Motor neuron (in vitro differentiated cells): ENCODE measurements around the gene PACS1. TPM values are rescaled to one million over a fixed set of nuclear protein-coding genes. Genes with fewer than 3 reads are reported as not detected.

Experiments used
- ATAC-seq, 8 experiments: fragments of 200-7000 bp; cut with Tn5 transposase; replicated peaks in 6 of 8; 2 replicates each; pipeline ENCODE4 v1.8.0; 2021; ENCODE audit warnings: mild to moderate bottlenecking in 8 of 8, moderate library complexity in 8 of 8
- H3K27ac ChIP-seq, 2 donors: fragments of 250-450 bp; sonication (Bioruptor Pico); 2 replicates each; pipeline ENCODE4 v1.9.0; 2021; ENCODE audit warnings: antibody characterized with exemption in 2 of 2, mild to moderate bottlenecking in 2 of 2, moderate library complexity in 1 of 2
- H3K4me1 ChIP-seq, 2 donors: fragments of 250-450 bp; sonication (Bioruptor Pico); replicated peaks in 1 of 2; 2 replicates each; pipeline ENCODE4 v1.6.1; 2021; ENCODE audit warnings: antibody characterized with exemption in 2 of 2, mild to moderate bottlenecking in 2 of 2, moderate library complexity in 1 of 2
- H3K4me3 ChIP-seq, 5 donors: fragments of 250-450 bp; sonication (Bioruptor Pico); 2 replicates each; pipeline ENCODE4 v1.9.0; 2021; ENCODE audit warnings: antibody characterized with exemption in 5 of 5, mild to moderate bottlenecking in 5 of 5, moderate library complexity in 4 of 5
- WGBS, 10 experiments: fragments of 450-650 bp; shearing (Covaris generic); methylation state at CpG; one replicate each; pipeline ENCODE4 v1.0.0; 2022; 5-methylcytosine and 5-hydroxymethylcytosine counted together
- in situ Hi-C, 9 experiments: fragments of 400-800 bp; cut with MboI; loops; one replicate each; pipeline ENCODE4 v1.15.0; 2021; ENCODE audit warnings: low sequenced_read_pairs in 9 of 9, low pct_unique_long_range_greater_than_20kb in 2 of 9; ENCODE audit not compliant: unreplicated experiment in 9 of 9
- total RNA-seq, 8 experiments: library from RNA; unstranded; fragments of 300-600 nt; gene quantifications; 2 replicates each; pipeline versions ENCODE4 v1.2.3 to v1.2.4, GENCODE V29; 2022

PACS1 gene
- total RNA-seq, 8 experiments from 2014 or later: 10.6 to 38.2 (median 21.7) TPM

DNA sequence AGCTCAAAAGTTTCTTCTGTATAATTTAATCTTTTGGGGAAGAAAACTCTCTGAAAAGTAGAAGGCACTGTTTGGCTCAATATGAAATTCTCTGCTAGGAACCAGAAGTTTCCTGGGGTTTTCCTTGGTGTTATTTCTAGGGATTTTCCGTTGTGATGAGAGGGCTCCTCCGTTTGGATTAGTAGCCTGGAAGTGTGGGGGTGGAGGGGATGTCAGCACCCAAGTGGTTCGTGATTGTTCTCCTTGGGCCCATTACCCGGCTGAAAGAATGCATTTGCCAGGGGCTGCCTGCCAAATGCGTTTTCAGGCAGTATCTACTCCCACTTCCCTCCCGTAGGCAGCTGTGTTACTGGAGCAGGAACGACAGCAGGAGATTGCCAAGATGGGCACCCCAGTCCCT is 13.6 kb upstream of the PACS1 start:
- Histone ChIP-seq H3K27ac (no peak overlapping the region), H3K4me3 (no peak overlapping the region), H3K4me1 (peaks cover 4 to 5% of the 10 kb centered on the region in 2 donors)
- in situ Hi-C loops: no loop called here
- 57 to 100% (median 82%) methylated on average over 1 to 7 of the region's 7 CpGs; no CpG with 5 or more reads in 3 of the 10 experiments for WGBS, 10 experiments
- ATAC-seq: no peak

DNA sequence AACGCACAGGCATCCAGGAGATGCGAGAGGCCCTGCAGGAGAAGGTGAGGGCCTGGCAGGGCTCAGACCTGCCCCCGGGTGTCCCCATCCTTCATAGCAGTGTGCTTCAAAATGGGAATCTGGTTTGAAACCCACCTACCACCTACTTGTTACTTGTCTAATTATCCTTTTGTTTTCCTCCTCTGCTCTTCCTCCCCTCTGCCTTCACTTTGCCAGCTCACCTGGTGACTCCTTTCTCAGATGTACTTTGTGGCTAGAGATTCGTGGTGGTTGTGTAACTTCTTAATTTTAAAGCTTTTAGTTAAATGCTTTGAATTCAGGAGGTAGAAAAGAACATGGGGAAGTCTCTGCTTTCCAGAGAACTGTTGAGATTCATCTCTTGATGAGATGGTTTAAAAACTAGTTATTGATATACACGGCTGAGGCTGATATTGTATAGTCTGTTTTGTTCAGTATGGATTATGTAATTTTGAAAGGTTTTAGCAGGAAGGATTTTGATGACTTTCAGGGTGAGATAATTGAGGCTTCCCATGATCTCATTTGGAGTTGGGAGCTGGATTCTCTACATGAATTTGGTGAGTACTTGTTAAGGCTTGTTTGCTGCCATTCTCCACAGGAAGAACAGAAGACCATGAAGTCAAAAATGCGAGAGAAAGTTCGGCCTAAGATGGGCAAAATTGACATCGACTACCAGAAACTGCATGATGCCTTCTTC is 9.9 kb upstream of the PACS1 start:
- no peak for ATAC-seq
- 40 to 100% (median 71%) methylated on average over 1 to 6 of the region's 8 CpGs; no CpG with 5 or more reads in 1 of the 10 experiments for WGBS, 10 experiments
- H3K4me1 ChIP-seq: no peaks in the 10 kb centered on the region
- in situ Hi-C loops: no loop called here
- H3K27ac ChIP-seq: no peak overlapping the region
- no peak overlapping the region for H3K4me3 ChIP-seq

DNA sequence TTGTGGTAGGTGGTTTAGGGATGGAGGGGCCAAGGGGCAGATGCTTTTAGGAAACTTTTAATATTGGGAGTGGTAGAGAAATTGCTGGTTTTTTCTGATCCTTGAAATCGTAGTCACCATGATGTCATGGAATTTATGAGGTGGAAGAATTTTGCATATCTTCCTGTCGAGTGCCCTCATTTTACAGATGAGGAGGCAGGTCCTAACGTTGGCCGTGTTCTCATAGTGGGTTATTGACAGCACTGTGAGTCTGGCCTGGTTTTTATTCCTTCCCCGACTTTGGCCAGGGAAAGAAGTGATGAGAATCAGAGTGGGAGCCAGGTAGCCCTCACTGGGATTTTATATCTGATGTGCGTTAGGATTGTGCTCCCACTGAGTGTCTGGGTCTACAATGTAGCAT is 8.8 kb upstream of the PACS1 start:
- H3K4me1 ChIP-seq: no peaks in the 10 kb centered on the region
- no peak overlapping the region for H3K27ac ChIP-seq
- in situ Hi-C loops: no loop called here
- H3K4me3 ChIP-seq: no peak overlapping the region
- no peak for ATAC-seq
- WGBS, 10 experiments: 59 to 100% (median 100%) methylated on average over 1 to 3 of the region's 6 CpGs

GRCh38 chr11:66062408-66062807 is 7.7 kb upstream of the PACS1 start:
- H3K4me1 ChIP-seq: no peaks in the 10 kb centered on the region
- in situ Hi-C loops: no loop called here
- no peak for ATAC-seq
- 86 to 100% (median 100%) methylated on average over 1 to 2 of the region's 2 CpGs for WGBS, 10 experiments
- no peak overlapping the region for H3K4me3 ChIP-seq
- no peak overlapping the region for H3K27ac ChIP-seq

DNA sequence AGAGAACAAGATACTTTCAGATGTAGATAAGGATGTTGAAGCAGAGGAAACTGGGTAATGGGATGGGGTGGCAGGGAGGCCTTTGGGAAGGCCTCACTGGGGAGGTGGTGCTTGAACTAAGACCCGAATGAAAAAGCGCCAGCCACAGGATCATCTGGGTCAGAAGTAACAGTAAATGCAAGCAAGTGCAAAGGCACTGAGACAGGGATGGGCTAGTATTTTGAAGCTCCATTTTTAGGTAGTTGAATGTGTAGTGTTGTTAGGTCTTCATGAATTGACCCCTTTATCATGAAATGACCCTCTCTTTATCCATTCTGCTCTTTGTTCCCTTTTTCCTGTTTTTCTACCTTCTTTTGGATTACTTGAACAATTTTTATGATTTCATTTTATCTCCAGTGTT is 6.2 kb upstream of the PACS1 start:
- no peak overlapping the region for H3K27ac ChIP-seq
- in situ Hi-C loops: no loop called here
- 80 to 100% (median 91%) methylated on average over 1 to 2 of the region's 2 CpGs; no CpG with 5 or more reads in 4 of the 10 experiments for WGBS, 10 experiments
- peaks cover 0 to under 1% of the 10 kb centered on the region in 2 donors for H3K4me1 ChIP-seq
- no peak overlapping the region for H3K4me3 ChIP-seq
- no peak for ATAC-seq

DNA sequence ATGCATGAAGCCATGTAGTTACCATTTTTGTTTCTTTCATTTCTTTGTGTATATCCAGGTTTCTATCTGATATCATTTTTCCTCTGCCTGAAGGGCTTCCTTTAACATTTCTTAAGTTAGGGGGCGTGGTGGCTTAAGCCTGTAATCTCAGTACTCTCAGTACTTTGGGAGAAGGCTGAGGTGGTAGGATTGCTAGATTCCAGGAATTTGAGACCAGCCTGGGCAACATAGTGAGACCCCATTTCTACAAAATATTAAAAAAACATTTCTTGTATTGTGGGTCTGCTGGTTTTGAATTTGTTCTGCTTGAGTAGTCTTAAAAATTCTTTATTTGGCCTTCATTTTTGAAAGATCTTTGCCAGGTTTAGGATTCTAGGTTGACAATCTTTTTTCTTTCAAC is 5.5 kb upstream of the PACS1 start:
- Histone ChIP-seq H3K27ac (no peak overlapping the region), H3K4me1 (peaks cover 3 to 7% of the 10 kb centered on the region in 2 donors), H3K4me3 (no peak overlapping the region)
- ATAC-seq: no peak
- in situ Hi-C loops: no loop called here
- WGBS, 10 experiments: 92 to 100% (median 100%) methylated on average over 1 of the region's 1 CpG; no CpG with 5 or more reads in 3 of the 10 experiments

DNA sequence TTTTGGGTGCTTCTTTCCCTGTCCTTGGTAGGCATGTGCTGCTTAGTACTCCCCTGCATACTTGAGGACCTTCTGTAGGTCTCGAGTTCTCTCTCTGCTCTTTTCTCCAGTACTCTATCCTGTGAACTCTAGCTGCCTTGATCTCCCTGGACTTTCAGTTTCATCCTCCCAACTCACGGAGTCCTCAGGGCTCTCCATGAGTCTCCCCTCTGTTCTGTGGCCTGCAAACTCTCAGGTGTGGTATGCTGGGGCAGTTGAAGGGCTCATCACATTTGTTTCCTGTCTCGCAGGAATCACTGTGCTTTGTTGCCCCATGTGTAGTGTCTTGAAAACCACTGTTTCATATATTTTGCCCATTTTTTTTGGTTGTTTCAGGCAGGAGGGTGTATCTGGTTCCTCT is 3.3 kb upstream of the PACS1 start:
- no peak for ATAC-seq
- in situ Hi-C loops: no loop called here

GRCh38 chr11:66067640-66068039 is 2.4 kb upstream of the PACS1 start:
- ATAC-seq: no peak
- Histone ChIP-seq H3K4me3 (no peak overlapping the region), H3K27ac (no peak overlapping the region), H3K4me1 (peaks cover 15 to 16% of the 10 kb centered on the region in 2 donors)
- 50 to 94% (median 78%) methylated on average over 1 to 3 of the region's 4 CpGs; no CpG with 5 or more reads in 4 of the 10 experiments for WGBS, 10 experiments
- in situ Hi-C loops: no loop called here

More for the DNA sequence above, 3.3 kb upstream of the PACS1 start:
- Histone ChIP-seq H3K4me3 (no peak overlapping the region), H3K4me1 (peaks cover 10 to 13% of the 10 kb centered on the region in 2 donors), H3K27ac (no peak overlapping the region)
- 86 to 100% (median 100%) methylated on average over 1 to 3 of the region's 3 CpGs; no CpG with 5 or more reads in 2 of the 10 experiments for WGBS, 10 experiments

DNA sequence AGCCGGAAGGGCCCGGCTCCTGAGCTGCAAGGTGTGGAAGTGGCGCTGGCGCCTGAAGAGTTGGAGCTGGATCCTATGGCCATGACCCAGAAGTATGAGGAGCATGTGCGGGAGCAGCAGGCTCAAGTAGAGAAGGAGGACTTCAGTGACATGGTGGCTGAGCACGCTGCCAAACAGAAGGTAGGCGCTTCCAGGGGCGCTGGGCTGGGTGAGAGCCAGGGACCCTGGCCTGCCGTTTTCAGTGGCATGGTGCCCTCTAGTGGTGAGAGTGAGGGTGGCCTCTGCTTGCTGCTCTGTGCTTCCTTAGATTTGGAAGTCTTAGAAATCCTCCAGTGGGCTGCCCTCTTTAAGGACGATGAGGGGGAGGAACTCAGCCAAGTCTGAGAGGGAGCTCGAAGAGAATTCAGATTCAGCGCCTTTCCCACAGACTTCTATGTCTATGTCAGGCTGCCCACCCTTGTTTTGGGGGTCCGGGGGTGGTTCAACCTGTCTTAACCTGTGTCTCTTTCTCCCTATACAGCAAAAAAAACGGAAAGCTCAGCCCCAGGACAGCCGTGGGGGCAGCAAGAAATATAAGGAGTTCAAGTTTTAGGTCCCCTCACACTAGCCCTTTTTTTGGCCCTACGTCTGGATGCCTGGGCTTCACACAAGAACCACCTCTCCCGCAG is 1.8 kb upstream of the PACS1 start:
- ATAC-seq: peak; percentile 5 to 49 (median 22)
- no peak overlapping the region for H3K4me3 ChIP-seq
- H3K27ac ChIP-seq: no peak overlapping the region
- peaks cover 16 to 17% of the 10 kb centered on the region in 2 donors for H3K4me1 ChIP-seq
- 27 to 94% (median 72%) methylated on average over 3 to 12 of the region's 17 CpGs; no CpG with 5 or more reads in 3 of the 10 experiments for WGBS, 10 experiments
- in situ Hi-C loops: no loop called here

DNA sequence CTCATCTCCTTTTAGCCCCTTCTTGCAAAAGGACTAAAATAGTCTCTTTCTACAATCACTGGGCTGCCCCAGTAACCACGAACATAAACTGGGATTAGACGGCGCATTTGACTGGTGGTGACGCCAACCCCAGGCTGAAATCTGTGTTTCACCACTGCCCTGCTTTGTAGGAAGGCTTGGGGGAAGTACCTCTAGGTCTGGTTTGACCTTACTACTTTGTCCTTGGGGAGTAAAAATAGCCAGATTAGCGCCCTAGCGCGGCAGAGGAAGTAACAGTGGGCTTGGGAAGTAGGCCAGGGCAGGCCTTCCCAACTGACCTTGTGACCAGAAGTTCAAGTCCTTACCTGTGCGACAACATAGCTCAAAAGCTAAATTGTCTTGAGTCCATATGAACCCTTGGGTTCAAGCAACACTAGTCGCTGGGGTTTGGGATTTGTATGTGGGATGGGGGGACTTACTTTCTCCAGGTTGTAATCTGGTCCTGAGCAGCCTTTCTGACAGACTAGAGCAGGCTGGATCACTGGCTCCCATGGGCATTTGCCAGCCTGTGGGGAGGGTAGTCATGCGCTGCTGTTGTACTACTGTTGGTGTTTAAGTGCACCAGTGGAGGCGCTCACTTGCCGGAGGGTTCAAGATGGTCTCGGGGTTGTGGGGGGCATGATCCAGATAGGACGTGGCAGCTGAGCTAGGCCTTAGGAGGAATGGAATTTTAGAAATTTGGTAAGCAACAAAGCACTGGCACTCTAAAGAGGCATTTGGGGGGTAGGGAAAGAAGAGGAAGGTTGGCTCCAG is 953 bp upstream of the PACS1 start:
- ATAC-seq: peak in 6 of 8 experiments; percentile 1 to 4 (median 2)
- Histone ChIP-seq H3K4me1 (peaks cover 16 to 17% of the 10 kb centered on the region in 2 donors), H3K4me3 (peak overlapping the region; percentile 57 to 86 (median 75)), H3K27ac (peak overlapping the region; percentile 25 to 70)
- in situ Hi-C loops: no loop called here
- 35 to 93% (median 78%) methylated on average over 1 to 7 of the region's 14 CpGs; no CpG with 5 or more reads in 3 of the 10 experiments for WGBS, 10 experiments

DNA sequence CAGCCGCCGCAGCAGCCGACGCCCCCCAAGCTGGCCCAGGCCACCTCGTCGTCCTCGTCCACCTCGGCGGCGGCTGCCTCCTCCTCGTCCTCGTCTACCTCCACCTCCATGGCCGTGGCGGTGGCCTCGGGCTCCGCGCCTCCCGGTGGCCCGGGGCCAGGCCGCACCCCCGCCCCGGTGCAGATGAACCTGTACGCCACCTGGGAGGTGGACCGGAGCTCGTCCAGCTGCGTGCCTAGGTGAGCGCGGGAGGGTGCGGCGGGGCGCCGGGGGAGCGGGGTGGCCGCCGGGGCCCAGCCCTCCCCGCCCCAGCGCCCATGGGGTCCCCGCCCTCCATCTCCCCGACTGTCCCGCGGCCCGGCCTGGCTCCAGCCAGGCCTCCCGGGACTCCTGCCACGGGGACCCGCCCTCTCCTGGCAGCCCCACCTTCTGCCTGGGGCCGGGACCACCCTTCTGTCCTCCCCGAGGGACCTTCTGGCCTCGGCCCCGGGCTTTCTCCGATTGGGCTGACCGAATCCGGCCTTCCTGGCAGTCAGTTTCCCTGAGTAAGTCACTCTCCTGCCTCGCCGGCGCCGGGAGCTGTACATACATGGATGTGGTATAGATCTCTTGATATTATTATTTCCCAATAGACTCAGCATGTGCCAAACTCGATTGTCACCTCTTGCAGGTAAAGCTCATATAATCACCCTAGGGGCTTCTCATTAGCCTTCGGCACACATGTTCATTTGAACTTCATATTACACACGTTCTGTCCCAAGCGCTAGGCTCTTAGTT is 720 bp downstream of the PACS1 start:
- WGBS, 10 experiments: 0 to 80% (median 23%) methylated on average over 1 to 10 of the region's 60 CpGs; no CpG with 5 or more reads in 2 of the 10 experiments
- Histone ChIP-seq H3K27ac (peak overlapping the region; percentile 25 to 70), H3K4me3 (peak overlapping the region; percentile 57 to 86 (median 75)), H3K4me1 (peaks cover 16 to 17% of the 10 kb centered on the region in 2 donors)
- ATAC-seq: peak; percentile 27 to 50 (median 36)
- in situ Hi-C loops: no loop called here

GRCh38 chr11:66071381-66071801 is 1.3 kb downstream of the PACS1 start:
- Histone ChIP-seq H3K4me3 (peak overlapping the region; percentile 57 to 86 (median 75)), H3K27ac (no peak overlapping the region), H3K4me1 (peaks cover 16 to 17% of the 10 kb centered on the region in 2 donors)
- 0 to 100% (median 67%) methylated on average over 1 to 2 of the region's 2 CpGs; no CpG with 5 or more reads in 3 of the 10 experiments for WGBS, 10 experiments
- in situ Hi-C loops: no loop called here
- ATAC-seq: no peak
